ENCODE results near the gene FRMD5. TPM values are rescaled to one million over a fixed set of nuclear protein-coding genes. Genes with fewer than 3 reads are reported as not detected.
"Not testable (repeated sequence)": the region's sequence is repeated elsewhere in the genome, so short reads cannot be mapped to it uniquely, and the experiment has no call there.

FRMD5 gene
- total RNA-seq (ENCODE audit: unreplicated experiment), result 43.8 TPM
- long read RNA-seq, partial matches to known transcripts, result 0 of 2 reads
- long read RNA-seq, other reads (novel, unspliced or antisense), result 1 of 2 reads

GRCh38 chr15:44195151-44195740 is at the start of gene FRMD5:
Gene FRMD5 (minus strand): TSS chr15:44195271.
- Mint-ChIP-seq H3K27me3 (ENCODE audit: unreplicated experiment) (peaks cover 4% of the 10 kb centered on the region), H3K36me3 (ENCODE audit: unreplicated experiment) (no peaks in the 10 kb centered on the region)
- peak; percentile 98 for DNase-seq

GRCh38 chr15:44243829-44244228 is 48.8 kb upstream of the FRMD5 start:
- H3K27ac Mint-ChIP-seq (ENCODE audit: unreplicated experiment), result no peak overlapping the region
- H3K4me3 Mint-ChIP-seq (ENCODE audit: unreplicated experiment), result no peak overlapping the region
- TF ChIP-seq CTCF (IDR thresholded peaks at IDR 0.05; ENCODE audit: partially characterized antibody, unreplicated experiment), result no peak
- H3K9me3 Mint-ChIP-seq (ENCODE audit: unreplicated experiment), result peaks cover 2% of the 10 kb centered on the region
- H3K4me1 Mint-ChIP-seq (ENCODE audit: low read depth, unreplicated experiment), result no peaks in the 10 kb centered on the region
- H3K27me3 Mint-ChIP-seq (ENCODE audit: unreplicated experiment), result peaks cover 4% of the 10 kb centered on the region
- DNase-seq, result no peak
- H3K36me3 Mint-ChIP-seq (ENCODE audit: unreplicated experiment), result no peaks in the 10 kb centered on the region

More at GRCh38 chr15:44195151-44195740, at the start of gene FRMD5:
- Mint-ChIP-seq H3K4me1 (ENCODE audit: low read depth, unreplicated experiment) (peaks cover 5% of the 10 kb centered on the region), H3K27ac (ENCODE audit: unreplicated experiment) (peak within 1 kb of the TSS; percentile 89), H3K4me3 (ENCODE audit: unreplicated experiment) (peak within 1 kb of the TSS; percentile 98), H3K9me3 (ENCODE audit: unreplicated experiment) (peaks cover 15% of the 10 kb centered on the region)
- TF ChIP-seq CTCF (IDR thresholded peaks at IDR 0.05; ENCODE audit: partially characterized antibody, unreplicated experiment), result no peak

GRCh38 chr15:44243141-44243540 is 48.1 kb upstream of the FRMD5 start:
- Mint-ChIP-seq H3K27ac (ENCODE audit: unreplicated experiment) (no peak overlapping the region), H3K4me1 (ENCODE audit: low read depth, unreplicated experiment) (no peaks in the 10 kb centered on the region), H3K9me3 (ENCODE audit: unreplicated experiment) (peaks cover 2% of the 10 kb centered on the region), H3K27me3 (ENCODE audit: unreplicated experiment) (peaks cover 4% of the 10 kb centered on the region), H3K36me3 (ENCODE audit: unreplicated experiment) (no peaks in the 10 kb centered on the region), H3K4me3 (ENCODE audit: unreplicated experiment) (no peak overlapping the region)
- no peak for TF ChIP-seq CTCF (IDR thresholded peaks at IDR 0.05; ENCODE audit: partially characterized antibody, unreplicated experiment)
- DNase-seq, result no peak

- TF ChIP-seq CTCF (IDR thresholded peaks at IDR 0.05; ENCODE audit: partially characterized antibody, unreplicated experiment), result no peak
- no peaks in the 10 kb centered on the region for H3K4me1 Mint-ChIP-seq (ENCODE audit: low read depth, unreplicated experiment)
- no peak for DNase-seq
- no peak overlapping the region for H3K4me3 Mint-ChIP-seq (ENCODE audit: unreplicated experiment)
- no peaks in the 10 kb centered on the region for H3K27me3 Mint-ChIP-seq (ENCODE audit: unreplicated experiment)
- no peak overlapping the region for H3K27ac Mint-ChIP-seq (ENCODE audit: unreplicated experiment)
- no peaks in the 10 kb centered on the region for H3K36me3 Mint-ChIP-seq (ENCODE audit: unreplicated experiment)
- peaks cover 1% of the 10 kb centered on the region for H3K9me3 Mint-ChIP-seq (ENCODE audit: unreplicated experiment)
Measured at GRCh38 chr15:44231842-44232241, 36.8 kb upstream of the FRMD5 start.

- not testable (repeated sequence) for H3K36me3 Mint-ChIP-seq (ENCODE audit: unreplicated experiment); H3K4me3 Mint-ChIP-seq (ENCODE audit: unreplicated experiment); DNase-seq; H3K27ac Mint-ChIP-seq (ENCODE audit: unreplicated experiment); H3K9me3 Mint-ChIP-seq (ENCODE audit: unreplicated experiment); H3K27me3 Mint-ChIP-seq (ENCODE audit: unreplicated experiment); H3K4me1 Mint-ChIP-seq (ENCODE audit: low read depth, unreplicated experiment)
Measured at GRCh38 chr15:44229301-44229700, 34.2 kb upstream of the FRMD5 start.

Data from glutamatergic neuron (in vitro differentiated cells).